Adipocyte (in vitro differentiated cells): ENCODE results near the gene KCNH2.

Source experiments
- DNase-seq: peaks from one replicate; pipeline ENCODE4 v3.0.0-alpha.2; 2015; ENCODE audit warnings: low read depth
- H3K27me3 ChIP-seq: replicated peaks from 2 replicates; pipeline ENCODE4 v1.7.0; 2013; ENCODE audit warnings: mild to moderate bottlenecking, low read length, moderate library complexity; ENCODE audit not compliant: control insufficient read depth, insufficient read depth
- H3K36me3 ChIP-seq: 2 replicates; pipeline ENCODE4 v1.7.0; 2013; ENCODE audit warnings: low read length, mild to moderate bottlenecking, moderate library complexity; ENCODE audit not compliant: control insufficient read depth, insufficient read depth, severe bottlenecking
- H3K4me1 ChIP-seq: 2 replicates; pipeline ENCODE4 v1.7.0; 2013; ENCODE audit warnings: mild to moderate bottlenecking, low read length, moderate library complexity; ENCODE audit not compliant: control insufficient read depth, insufficient read depth
- H3K4me3 ChIP-seq: 2 replicates; pipeline ENCODE4 v1.7.0; 2013; ENCODE audit warnings: mild to moderate bottlenecking, low read length, moderate library complexity
- H3K9ac ChIP-seq: 2 replicates; pipeline ENCODE4 v1.7.0; 2013; ENCODE audit warnings: mild to moderate bottlenecking, low read length, moderate library complexity
- H3K9me3 ChIP-seq: 2 replicates; pipeline ENCODE4 v1.7.0; 2013; ENCODE audit warnings: mild to moderate bottlenecking, low read length, moderate library complexity; ENCODE audit not compliant: control insufficient read depth

Gene KCNH2

DNA sequence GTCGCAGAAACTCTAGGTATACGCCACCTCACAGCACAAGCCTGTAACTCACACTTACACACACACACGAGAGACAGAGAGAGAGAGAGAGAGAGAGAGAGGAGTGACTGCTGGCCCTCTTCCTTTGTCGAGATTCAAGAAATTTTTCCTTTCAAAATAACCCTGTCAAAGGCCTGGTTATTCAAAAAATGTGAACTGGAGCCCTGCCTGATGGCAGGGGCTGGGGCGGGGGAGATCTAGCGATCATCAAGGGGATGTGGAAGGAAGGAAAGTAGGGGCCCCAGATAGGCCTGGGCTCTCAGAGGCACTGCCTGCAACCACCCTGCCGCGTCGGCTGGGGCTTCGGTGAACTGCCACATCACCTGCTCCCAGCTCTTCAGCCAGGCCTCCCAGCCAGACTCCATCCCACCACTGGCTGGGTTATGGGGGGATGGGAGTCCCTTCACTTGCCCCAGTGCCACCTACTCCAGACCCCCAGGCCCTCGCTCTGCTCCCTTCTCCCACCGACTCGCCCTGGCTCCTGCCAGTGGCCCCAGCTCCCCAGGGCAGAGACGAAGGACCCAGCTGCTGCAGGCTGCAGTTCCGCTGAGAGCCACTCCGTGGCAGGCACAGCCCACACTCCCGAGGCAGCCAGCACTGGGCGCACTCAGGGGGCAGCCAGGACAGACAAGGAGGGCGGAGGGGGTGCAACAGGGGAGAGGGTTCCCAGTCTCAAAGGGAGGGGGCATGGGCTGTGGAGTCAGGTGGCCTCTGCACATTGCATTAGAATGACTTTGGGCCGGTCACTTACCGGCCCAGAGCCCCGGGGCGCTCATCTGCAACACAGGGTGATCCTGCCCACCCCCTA, 15.3 kb downstream of the KCNH2 start:
- peaks cover 67% of the 10 kb centered on the region for H3K27me3 ChIP-seq
- no peaks in the 10 kb centered on the region for H3K9me3 ChIP-seq
- H3K9ac ChIP-seq = no peak overlapping the region
- peak; percentile 61 for DNase-seq
- H3K36me3 ChIP-seq = no peaks in the 10 kb centered on the region
- H3K4me1 ChIP-seq = no peaks in the 10 kb centered on the region
- no peak overlapping the region for H3K4me3 ChIP-seq

DNA sequence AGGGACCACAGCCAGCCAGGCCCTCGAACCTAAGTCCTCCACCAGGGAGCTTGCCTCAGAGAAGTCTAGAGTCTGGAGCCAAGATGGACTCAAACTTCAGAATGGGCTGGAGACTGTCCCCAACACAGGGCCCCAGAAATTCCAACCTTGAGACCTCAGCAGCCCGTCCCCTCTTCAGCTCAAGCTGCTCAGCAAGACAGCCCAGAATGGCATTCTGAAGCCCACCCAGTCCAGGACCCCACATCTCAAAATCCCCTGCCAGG, 15.9 kb downstream of the KCNH2 start:
- no peaks in the 10 kb centered on the region for H3K36me3 ChIP-seq
- peaks cover 65% of the 10 kb centered on the region for H3K27me3 ChIP-seq
- H3K9me3 ChIP-seq = no peaks in the 10 kb centered on the region
- no peak for DNase-seq
- no peak overlapping the region for H3K4me3 ChIP-seq
- H3K4me1 ChIP-seq = no peaks in the 10 kb centered on the region
- no peak overlapping the region for H3K9ac ChIP-seq

DNA sequence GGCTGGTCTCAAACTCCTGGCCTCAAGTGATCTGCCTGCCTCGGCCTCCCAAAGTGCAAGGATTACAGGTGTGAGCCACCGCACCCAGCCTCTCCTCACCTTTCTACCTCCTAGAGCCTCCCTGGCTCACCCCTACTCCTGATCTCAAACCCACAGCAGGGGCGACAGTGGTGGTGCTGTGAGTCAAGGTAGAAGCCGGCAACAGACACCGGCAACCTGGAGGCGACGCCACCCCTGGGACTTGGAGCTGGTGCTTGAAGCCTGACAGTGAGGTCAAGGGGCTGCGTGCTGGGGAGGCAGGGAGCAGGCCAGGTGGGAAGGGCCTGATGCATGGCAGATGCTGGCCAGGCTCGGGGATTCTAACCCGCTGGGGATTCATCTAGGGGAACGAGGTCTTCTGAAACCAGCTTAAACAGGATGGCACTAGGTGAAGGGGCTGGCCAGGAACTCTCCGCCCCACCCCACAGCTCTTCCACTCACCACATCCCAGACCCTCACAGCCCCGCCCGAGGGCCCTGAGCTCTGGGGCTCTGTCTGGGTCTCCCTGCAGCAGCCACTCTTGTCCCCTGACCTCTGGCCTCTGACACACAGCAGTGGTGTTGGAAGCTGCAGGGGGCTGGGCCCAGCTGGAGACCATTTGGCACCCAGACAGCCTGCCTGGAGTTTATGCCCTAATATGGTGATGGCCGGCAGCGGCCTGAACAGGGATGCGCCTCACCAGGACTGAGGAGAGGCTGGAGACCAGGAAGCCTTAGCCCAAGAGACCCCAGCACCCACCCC, 16.4 kb downstream of the KCNH2 start:
- peaks cover 64% of the 10 kb centered on the region for H3K27me3 ChIP-seq
- H3K9ac ChIP-seq = no peak overlapping the region
- H3K4me1 ChIP-seq = no peaks in the 10 kb centered on the region
- DNase-seq = no peak
- no peaks in the 10 kb centered on the region for H3K36me3 ChIP-seq
- no peak overlapping the region for H3K4me3 ChIP-seq
- no peaks in the 10 kb centered on the region for H3K9me3 ChIP-seq

DNA sequence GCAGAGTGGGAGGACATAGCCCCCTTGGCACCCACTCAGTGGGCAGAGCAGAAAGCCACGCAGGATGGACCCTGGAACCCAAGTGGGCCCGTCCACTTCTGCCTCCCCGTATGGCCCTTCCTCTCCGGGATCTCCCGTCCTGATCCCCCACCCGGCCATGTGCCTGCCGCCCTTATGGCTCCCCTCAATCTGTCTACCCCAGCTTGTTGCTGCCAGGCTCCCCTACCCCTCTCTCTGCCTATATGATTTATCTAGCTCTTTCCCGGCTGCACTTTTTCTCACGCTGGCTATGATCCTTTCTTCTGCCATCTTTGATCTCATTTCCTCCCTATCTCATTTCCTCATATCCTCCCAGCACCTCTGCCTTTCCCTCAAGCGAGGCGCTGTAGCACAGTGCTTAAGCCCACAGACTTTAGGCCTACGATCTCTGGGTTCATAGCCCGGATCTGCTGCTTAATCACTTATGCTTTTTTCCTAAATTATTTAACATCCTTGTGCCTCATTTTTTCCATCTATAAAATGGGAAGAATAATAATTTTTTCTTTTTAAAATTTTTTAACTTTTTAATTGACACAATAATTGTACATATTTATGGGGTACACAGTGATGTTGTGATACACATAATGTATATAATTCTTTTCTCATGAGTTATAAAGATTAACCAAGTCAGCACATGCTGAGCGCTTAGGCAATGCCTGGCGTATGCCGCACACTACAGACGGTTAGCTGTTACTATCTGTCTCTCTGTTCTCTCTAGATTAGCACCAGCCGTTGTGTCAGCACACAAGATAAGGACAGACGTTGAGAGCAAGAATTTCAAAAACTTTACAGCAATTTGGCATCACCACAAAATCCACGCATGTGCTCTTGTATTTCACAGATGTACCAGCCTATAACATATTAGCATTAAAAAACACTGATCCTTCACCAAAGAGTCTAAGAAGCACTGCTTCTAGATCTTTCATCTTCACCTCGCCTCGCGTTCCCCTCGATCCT, 18.1 kb downstream of the KCNH2 start:
- peaks cover 50% of the 10 kb centered on the region for H3K27me3 ChIP-seq
- DNase-seq = no peak
- H3K9me3 ChIP-seq = no peaks in the 10 kb centered on the region
- H3K9ac ChIP-seq = no peak overlapping the region
- no peaks in the 10 kb centered on the region for H3K4me1 ChIP-seq
- no peaks in the 10 kb centered on the region for H3K36me3 ChIP-seq
- H3K4me3 ChIP-seq = no peak overlapping the region

DNA sequence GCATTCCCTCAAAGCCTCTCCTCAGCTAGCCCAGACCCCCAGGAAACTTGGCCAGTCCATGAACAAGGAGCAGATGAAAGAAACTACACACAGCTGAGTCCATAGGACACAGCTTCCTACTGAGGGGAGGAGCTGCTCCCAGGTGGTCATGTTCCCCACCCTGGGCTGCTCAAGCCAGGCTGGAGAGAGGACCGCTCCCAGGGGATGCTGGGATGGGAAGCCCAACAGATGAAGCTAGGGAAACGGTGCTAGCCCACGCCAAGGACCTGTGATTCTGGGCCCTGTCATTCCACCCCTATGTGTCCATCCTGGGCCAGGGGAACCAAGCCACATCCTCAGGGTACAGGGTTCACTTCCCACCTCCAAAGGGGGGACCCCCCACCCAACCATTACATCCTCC, 19.0 kb downstream of the KCNH2 start:
- DNase-seq = no peak
- no peaks in the 10 kb centered on the region for H3K36me3 ChIP-seq
- H3K27me3 ChIP-seq = peaks cover 50% of the 10 kb centered on the region
- no peaks in the 10 kb centered on the region for H3K4me1 ChIP-seq
- no peak overlapping the region for H3K4me3 ChIP-seq
- no peaks in the 10 kb centered on the region for H3K9me3 ChIP-seq
- no peak overlapping the region for H3K9ac ChIP-seq

DNA sequence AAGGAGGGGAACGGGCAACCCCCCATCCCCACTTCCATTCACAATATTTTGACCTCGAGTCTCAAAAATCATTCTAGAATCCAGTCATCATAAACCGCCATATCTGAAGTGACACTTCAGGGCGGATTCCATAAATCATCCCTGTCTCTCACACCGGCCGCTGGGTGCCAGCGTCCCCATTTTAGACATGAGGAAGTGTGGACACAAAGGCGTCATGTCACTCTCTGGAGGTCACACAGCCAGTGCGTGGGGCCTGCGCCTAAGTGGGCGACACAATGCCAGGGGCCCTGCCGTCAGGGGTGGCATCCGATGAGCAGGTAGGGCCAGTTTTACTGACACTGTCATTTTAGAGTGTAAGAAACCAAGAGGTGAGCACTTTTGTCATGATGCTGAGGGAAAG, 19.5 kb downstream of the KCNH2 start:
- Histone ChIP-seq H3K4me3 (no peak overlapping the region), H3K9me3 (no peaks in the 10 kb centered on the region), H3K27me3 (peaks cover 50% of the 10 kb centered on the region), H3K4me1 (no peaks in the 10 kb centered on the region), H3K36me3 (no peaks in the 10 kb centered on the region), H3K9ac (no peak overlapping the region)
- DNase-seq = no peak

DNA sequence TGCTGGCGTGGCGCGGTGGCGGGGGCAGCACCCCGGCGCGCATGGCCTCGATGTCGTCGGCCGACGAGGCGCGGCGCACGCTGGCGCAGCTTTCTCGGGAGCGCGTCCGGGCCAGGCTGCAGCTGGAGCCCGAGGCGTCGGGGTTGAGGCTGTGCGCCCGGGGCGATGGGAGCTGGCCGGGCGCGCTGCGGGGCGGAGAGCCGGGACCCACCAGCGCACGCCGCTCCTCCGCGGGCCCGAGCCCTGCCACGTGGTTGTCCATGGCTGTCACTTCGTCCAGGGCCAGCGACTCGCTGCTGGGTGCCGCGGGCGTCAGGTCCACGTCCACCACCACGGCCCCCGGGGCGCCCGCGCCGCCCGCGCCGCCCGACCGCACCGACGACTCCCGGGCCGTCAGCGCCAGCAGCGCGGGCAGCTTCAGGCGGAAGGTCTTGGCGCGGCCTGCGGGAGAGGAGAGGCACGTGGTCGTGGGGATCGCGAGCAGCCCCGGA, 20.0 kb downstream of the KCNH2 start:
- no peaks in the 10 kb centered on the region for H3K9me3 ChIP-seq
- peaks cover 55% of the 10 kb centered on the region for H3K27me3 ChIP-seq
- H3K36me3 ChIP-seq = no peaks in the 10 kb centered on the region
- H3K4me1 ChIP-seq = no peaks in the 10 kb centered on the region
- no peak overlapping the region for H3K4me3 ChIP-seq
- DNase-seq = no peak
- H3K9ac ChIP-seq = no peak overlapping the region

DNA sequence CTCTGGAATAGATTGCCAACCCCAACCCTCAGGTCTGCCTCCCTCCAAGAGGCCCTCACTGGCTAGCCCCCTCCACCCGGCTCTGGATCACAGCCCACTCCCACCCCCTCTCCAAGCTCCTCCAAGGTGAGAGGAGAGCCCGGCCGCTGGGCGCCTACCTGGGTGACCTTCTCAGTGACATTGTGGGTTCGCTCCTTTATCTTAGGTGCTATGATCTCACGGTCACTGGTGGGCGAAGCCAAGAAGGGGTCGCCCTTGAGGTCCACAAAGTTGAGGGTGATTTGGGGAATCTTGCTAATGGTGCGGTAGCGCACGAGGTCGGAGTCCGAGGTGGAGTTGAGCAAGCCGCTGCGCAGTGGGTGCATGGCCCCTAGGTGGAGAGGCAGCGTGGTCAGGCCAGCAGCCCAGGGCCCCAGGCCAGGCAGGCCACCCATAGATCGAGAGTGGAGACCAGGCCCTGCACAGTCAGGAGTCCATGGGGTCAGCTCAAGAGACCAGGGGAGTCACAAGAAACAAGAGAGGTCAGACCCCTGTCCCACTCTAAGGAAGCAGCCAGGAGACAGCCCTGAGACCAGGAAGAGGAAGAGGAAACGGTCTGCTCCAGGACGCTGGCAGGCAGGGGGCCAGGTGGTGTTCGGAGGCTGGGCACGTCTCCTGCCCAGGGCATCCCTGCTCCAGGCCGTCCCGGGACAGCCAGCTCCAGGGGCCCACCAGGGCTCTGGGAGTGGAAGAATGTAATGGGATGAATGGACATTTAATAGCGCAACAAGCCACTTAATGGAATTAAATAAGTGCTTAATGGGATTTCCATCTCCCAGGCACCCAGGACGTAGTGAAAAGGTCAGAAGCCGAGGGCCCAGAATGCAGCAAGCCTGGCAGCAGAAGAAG, 20.7 kb downstream of the KCNH2 start:
- H3K4me1 ChIP-seq = no peaks in the 10 kb centered on the region
- H3K9ac ChIP-seq = no peak overlapping the region
- peaks cover 56% of the 10 kb centered on the region for H3K27me3 ChIP-seq
- H3K9me3 ChIP-seq = no peaks in the 10 kb centered on the region
- H3K36me3 ChIP-seq = no peaks in the 10 kb centered on the region
- no peak overlapping the region for H3K4me3 ChIP-seq
- no peak for DNase-seq

DNA sequence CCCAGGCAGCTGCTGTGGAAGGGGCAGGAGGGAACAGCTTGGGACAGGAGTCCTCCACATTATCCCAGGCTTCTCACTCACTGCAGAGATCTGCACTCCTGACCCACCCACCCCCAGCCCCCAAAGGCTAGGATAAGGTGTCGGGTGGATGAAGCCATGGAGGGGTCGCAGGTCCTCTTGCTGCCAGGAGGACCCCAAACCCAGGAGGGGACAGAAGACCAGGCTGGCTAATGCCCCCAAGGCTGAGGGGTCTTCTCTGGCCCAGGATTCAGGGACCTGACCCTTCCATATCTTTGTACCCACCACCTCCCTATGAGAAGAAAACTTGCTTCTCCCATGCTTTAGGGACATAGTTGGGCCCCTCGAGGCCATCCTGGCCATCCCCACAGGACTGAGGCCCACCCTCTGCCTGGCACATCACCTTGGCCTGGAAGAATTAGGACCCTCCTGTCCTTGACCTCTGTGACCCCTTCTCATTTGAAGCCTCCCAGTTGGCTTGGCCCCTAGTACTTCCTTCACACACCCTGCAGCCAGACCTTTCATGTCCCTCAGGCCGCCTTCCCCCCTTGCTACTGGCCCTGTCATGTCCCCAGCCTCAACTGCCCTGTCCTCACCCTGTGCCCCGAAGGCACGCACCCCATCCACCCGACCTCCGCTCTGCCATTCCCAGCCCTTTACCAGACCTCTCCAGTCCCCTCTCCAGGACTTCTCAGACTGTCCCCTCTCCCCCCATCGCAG, 21.6 kb downstream of the KCNH2 start:
- no peaks in the 10 kb centered on the region for H3K36me3 ChIP-seq

More for the DNA sequence above, 21.6 kb downstream of the KCNH2 start:
- Histone ChIP-seq H3K27me3 (peaks cover 51% of the 10 kb centered on the region), H3K4me3 (no peak overlapping the region), H3K9ac (no peak overlapping the region), H3K9me3 (no peaks in the 10 kb centered on the region), H3K4me1 (no peaks in the 10 kb centered on the region)
- no peak for DNase-seq
